NCI-H1436 (cell line): ENCODE measurements around the gene KSR2.
"Not testable (repeated sequence)": the region's sequence is repeated elsewhere in the genome, so short reads cannot be mapped to it uniquely, and the experiment has no call there.

Source experiments
- DNase-seq: peaks from one replicate; lab custom pipeline; 2025; lab: John Stamatoyannopoulos, UW

Gene KSR2

DNA sequence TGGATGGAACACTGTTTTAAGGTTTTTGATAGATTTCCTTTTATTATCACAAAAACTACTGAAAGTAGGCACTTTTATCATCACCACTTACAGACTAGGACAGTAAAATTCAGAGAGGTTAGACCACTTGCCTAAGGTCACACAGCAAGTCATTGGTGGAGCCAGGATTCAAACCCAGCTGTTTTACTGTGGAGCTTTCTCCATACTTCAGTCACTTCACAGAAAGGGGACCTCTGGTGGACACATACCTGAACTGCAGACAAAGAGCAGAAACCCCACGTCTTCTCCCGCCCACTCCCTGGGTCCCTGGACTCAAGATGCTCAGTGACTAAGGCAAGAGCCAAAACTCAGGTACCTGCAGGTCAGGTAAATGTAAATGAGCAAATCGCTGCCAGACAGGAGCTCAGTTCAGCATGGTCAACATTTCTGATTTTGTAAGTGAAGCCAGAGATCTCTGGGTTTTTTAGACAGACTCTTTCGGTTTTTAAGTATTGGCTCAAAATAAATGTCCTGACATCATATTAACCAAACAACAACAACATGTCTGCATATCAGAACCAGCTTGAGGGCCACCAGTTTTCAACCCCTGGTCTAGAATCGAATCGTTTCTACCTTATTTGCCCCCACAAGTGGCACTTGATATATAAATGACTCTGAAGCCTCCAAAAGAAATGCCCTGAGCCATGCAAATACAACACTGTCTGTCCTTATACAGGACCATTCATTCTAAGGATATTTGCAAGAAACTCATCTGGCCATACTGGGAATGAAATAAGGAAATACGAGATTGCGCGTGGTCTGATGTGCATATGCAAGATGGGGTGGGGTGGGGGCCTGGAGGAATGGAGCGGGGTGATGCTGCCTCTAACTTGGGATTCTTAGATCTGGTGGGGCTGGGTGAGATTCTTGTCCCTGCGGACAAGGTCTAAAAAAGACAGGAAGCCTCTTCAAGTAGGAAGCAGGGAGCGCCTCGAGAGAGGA, 110.9 kb downstream of the KSR2 start:
- peak; percentile 37 for DNase-seq

DNA sequence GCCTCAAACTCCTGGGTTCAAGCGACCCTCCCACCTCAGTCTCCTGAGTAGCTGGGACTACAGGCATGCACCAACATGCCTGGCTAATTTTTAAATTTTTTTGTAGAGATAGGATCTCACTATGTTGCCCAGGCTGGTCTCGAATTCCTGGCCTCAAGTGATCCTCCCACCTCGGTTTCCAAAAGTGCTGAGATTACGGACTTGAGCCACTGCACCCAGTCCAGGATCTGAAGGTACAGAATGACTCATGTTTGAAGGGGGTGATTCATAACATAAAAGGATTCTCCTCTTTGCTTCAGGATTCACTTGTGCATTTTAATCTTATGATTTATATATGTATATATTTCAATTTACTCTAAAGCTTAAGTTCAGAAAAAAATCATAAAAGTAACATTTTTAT, 111.7 kb downstream of the KSR2 start:
- DNase-seq = not testable (repeated sequence)

DNA sequence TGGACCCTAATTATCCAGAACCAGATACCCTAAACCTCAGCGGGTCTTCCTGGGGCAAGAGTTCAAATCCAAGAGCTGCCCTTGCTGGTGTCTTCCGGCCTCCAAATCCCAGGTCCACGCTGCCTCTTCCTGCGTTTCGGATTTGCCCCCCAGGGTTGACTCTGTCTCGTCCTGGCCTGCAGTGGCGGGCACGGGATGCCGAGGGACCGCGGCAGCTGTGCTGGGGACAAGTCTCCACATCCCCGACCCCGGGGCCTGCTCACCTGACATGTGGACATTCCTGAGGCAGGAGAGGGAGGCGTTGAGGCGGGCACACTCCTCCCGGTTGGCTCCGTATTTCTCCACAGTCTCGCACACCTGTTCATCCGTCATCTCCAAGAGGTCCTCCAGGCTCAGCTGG, 113.6 kb downstream of the KSR2 start:
- DNase-seq = no peak

DNA sequence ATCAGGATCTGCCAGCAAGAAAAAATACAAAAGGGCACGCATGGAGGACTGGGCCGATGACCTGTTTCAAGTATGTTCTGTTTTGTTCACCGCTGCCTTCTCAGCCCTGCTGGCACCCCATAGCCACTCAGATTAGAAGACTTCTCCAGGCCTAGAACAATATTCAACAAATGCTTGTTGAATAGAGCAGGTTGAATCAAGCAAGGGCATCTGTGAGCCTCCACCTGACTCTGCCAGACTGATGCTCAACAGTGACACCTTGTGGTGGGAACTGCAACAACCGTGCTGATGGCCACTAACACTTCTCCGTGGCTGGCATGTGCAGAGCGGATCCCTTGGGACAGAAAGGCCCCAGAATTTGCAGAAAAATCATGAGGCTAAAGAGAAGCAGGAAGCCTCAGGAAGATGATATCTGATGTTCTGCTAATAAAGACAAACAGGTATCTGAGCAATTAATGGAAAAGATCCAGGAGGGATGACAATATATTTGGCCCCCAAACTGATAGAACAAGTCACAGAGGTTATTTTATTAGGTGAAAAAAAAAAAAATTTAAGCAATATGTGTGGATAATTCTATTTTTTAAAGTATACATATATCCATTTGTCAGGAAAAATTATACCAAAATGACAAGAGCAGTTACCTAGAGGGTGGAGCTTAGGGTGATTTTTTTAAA, 114.3 kb downstream of the KSR2 start:
- DNase-seq = peak; percentile 25

DNA sequence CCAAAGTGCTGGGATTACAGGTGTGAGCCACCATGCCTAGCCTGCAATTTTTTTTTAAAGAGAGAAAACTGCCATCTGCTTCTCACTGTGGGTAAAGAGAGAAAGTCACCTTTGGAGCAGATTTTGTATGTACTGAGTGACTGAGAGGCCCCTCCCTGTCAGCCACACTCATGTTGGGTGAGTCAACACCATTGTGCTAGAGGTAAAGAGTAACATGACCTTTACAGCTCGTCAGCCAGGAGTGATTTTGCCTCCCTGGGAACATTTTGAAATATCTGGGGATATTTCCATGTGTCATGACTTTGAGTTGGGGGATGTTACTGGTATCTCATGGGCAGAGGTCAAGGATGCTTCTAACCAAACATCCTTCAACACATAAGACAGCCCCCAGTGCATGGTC, 115.2 kb downstream of the KSR2 start:
- no peak for DNase-seq

DNA sequence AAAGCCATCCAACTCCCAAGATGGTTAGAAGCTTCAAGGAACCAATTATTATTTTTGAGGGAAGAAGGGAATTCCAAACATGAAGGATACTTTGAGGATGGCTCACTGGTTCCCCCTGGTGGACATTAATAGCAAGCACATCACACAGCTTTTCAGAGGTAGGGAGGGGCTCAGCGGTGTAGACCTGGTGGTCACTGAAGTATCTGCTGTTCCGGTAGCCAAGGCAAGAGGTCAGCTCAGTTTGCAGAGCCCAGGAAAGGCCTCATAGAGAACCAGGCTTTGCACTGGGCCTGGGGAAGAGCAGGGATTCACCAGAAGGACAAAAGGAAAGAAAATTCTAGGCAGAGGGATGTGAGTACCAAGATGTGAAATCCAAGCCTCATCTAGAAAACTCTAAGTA, 118.7 kb downstream of the KSR2 start:
- no peak for DNase-seq

DNA sequence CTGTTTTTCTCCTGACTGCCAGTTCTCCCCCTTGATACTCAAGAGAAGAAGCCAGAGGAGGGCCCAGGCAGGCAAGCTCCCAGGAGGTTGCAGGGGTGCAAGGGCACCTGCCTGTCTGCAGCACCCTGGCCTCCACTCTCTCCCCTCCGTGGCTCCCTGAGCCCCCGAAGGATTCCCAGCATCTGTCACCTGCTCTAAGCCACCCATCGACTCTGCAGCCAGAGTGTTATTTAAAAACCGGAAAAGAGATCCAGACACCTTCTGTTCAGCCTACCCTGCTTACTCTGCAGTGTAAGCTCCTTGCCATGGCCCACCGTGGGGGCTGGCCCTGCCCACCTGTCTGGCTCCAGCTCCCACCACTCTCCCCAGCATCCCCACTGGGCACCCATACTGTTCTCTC, 121.4 kb downstream of the KSR2 start:
- DNase-seq = no peak

DNA sequence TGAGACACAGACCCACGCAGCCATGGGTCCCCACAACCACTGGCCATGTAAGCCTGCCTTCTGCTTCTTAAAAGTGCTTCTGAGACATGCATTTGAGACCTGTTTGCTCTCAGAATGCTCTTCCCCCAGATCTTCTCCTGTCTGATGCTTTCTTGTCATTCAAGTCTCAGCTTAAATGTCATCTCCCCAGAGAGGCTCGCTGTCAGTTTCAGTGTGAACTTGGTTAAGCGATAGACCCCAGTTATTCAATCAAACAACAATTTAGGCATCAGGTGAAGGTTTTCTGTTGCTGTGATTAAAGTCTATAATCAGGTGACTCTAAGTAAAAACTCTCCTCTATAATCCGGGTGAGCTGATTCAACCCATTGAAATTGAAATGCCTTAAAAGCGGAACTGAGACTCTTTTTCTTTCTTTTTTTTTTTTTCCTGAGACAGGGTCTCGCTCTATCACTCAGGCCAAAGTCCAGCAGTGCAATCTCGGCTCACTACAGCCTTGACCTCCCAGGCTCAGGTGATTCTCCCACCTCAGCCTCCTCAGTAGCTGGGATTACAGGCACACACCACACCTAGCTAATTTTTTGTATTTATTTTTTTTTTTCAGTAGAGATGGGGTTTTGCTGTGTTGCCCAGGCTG, 123.4 kb downstream of the KSR2 start:
- DNase-seq = no peak

DNA sequence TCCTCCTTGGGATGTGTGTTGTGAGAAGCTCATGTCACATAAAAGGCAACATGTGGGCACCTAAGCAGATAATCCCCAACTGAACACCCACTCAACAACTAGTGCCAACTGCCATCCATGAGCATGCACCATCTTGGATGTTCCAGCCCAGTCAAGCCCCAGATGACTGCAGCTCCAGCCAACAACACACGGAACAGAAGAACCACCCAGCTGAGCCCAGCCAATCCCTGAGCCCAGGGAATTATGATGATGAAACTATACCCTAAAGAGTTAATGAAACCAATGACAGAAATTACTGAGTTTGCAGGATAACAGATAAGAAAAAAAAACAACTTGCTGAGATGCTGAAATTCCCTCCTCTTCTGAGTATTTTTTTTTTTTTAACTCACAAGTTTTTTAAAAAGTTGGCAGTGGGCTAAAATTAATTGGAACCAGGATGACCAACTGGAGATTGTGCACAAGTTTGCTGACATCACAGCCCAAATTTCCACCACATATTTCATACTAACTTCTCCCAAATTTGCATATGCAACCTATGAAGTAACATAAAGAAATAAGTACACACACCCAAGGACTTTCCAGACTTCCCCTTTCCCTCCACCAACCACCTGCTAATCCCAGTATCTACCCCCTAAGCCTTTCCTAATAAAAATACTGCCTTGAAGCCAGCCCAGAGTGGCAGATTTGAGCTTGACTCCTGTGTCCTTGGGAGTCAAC, 124.5 kb downstream of the KSR2 start:
- DNase-seq = no peak

DNA sequence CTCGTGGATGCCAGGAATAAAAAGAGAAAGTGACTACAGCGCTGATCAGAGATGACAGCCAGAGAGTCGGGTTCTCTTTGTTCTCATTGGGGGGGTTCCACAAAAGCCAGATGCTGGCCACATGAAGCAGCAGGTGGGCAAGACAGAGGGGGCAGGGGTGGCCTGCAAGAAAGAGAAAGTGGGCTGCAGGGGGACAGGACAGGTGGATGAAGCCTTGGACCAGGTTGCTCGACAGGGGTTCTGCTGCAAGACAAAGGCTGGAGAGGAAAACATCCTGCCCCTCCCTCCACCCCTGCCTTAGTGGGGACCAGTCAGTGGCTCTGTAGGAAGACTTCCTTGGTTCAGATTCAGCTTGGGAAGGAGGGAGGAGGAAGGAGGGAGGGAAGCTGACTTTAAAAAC, 126.2 kb downstream of the KSR2 start:
- DNase-seq = no peak

DNA sequence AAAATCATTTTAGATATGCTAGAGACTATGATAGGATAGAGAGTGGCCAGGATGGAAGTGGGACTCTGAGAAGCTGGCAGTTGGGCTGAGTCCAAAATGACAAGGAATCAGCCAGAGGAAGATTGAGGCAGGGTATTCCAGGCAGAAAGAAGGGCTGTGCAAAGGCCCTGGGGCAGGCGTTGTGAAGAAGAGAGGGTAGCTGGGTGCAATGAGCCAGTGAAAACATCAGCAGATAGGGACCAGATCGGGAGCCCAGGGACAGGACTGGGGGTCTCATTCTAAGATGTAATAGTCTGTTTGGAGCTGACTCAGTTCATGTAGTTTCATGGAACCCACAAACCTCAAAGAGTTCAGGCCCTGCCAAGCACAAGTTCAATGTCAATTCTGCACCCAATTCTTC, 126.6 kb downstream of the KSR2 start:
- DNase-seq = no peak

DNA sequence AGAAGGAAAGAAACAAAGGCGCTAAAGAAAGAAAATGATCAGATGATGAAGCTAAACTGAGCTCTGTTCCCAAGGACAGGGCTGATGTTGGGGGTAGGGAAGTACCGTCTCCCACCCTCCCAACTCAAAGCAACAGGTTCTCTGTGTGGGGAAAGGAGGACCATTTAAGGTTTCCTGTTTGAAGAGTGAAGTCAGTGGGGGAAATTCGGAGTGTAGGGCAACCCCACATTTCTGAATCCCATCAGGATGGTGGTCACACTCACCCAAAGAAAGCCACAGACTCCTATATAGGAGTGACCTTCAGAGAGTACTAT, 131.1 kb downstream of the KSR2 start:
- no peak for DNase-seq

DNA sequence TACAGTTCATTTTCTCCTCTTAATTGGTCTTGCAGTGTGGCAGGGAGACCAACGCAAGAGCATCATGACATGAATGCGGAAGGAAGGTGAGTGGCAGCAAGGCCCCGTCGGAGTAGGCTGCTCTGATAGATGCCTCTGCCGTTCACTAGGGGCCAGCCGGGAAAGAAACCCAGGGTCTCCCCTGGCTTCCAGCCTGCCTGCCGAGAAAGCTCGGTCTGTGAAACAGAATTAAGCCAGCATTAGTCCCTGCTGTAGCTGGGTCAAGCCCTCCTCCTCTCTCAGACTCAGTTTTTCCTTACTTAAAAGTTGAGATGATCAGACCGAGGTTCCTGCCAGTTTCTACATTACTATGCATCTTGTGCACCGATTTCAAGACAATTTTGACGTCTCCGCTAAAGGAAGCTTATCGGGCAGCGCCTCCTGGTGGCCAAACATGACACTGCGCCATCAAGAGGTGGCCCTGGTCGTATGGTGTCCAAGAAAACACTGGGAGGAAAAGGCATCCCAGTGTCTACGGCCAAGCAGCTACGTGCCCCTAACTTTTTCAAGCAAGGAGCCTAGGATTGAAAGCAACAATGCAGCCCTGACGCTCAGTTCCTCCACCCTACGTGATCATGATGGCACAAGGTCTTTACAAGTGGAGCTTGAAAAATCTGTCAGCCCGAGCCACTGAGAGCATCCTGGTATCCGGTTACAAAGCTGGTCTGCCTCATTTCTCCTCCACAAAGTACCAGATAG, 131.6 kb downstream of the KSR2 start:
- DNase-seq = peak; percentile 53

DNA sequence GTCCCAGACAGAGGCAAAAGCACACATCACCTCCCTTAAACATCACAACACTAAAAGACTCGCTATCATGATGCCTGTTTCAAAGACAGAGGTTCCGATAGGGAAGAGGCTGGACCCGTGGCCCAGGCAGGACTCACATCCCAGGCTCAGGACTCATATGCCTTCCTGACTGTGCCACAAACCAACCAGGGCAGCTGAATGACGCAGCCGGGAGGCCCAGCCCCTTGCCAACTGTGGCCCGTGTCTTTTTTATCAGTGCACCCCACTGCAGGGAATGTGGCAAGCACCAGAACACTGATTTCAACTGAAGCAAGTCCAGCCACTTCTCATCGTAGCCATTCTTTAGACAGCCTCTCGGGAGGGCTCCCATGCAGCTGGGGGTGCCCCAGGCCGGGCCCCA, 132.3 kb downstream of the KSR2 start:
- no peak for DNase-seq

DNA sequence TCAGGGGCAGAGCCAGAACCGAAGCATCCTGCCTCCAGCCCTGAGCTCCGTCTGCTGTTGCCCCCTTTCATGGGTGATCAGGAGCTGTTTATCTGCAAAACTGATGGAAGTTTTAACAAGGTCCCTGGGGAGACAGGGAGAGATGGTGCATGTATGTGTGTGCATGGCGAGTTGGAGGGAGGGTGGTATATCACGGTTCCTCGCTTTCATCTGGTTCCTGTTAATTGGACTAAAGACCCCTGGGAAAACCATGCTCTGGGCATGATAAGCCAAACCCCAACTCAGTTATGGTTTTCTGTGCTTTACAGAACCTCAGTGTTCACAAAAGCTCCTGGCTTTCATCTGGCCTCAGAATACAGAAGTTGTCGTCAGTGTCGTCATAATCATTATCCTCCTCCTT, 133.6 kb downstream of the KSR2 start:
- no peak for DNase-seq

DNA sequence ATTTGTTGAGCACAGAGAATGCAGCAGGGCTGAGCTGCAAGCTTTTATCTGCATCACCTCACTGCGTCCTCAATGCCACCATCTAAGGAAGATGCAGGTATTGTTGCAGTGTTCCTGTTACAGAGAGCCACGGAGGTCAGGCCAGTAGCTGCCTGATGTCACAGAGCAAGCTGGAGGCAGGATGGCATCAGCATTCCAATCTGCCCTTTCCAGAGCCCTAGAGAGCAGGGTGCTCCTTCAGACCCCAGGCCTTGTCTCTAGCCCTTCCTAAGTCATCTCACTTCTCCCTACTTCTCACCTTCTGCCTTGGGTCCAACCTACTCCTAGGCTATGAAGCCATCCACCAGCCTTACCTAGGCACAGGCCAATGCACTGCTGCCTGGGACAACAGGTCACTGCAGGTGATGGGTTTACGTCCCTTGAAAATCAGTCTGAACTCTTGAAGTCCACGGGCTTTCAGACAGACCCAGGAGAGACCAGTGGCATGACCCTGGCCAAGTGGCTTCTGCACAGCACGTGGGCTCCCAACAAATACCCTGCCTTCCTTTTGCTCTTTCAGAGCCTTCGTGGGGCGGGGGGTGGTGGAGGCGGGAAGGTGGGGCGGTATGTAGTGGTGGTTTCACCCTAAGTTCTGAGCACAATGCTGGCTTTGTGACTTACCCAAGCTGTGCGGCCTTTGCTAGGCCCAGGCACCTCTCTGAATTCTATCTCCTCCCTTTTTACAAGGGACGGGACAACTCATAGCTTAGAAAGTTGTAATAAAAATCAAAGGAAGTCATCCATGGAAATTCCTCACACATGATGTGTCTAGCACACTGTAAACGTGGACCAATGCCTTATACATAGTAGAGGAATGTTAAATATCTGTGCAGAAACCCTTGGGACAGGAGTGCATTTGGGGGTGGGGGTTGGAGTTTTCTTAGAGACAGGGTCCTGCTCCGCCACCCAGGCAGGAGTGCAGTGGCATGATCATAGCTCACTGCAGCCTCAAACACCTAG, 136.0 kb downstream of the KSR2 start:
- no peak for DNase-seq

DNA sequence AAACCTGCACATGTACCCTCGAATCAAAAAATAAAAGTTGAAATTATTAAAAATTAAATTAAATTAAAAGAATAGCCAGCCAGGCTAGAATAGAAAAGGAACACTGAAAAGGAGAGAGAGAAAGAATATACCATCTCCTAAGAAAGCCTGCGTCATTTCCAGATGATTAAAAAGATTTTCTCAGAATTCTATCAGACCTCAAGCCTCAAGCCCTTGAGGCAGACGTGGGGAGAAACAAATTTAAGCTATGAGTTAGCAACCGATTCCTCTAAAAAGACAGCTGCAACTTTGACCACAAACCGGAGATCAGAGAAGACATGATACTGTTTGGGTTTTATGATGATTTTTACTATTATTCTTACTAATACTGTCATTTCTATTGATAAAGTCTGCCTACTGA, 138.3 kb downstream of the KSR2 start:
- DNase-seq = no peak

DNA sequence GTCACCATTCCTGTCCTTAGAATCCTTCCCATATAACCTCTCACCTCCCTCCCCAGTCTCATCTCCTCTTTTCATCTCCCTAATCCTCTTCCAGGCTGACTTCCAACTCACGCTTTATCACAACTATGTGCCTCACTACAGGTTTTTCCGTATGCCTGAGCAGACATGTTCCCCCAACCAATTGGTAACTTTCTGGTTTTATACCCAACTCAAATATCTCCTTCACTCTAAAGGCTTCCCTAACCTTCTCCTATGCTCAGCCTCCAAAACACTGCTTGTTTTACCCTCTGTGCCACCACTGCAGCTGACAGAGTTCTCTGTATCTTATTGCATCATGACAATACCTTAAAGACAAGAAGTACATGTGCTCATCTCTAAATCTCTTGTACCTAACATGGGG, 139.7 kb downstream of the KSR2 start:
- DNase-seq = no peak

DNA sequence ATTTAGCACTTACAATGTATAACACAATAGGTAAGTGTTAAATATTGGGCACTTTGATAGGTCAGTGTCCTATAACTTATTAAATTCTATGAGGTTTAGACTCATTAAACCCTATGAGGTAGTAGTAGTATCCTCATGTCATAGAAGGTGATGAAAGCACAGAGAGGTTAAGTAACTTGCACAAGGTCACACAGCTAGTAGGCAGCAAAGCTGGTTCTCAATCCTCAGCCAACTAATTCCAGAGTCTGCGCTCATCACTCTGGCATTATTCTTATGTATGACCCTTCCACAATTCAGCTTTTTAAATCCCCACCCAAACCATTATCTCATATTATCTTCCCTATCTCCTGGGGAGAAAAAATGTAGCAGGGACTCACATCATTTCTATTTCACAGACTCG, 141.1 kb downstream of the KSR2 start:
- DNase-seq = no peak

DNA sequence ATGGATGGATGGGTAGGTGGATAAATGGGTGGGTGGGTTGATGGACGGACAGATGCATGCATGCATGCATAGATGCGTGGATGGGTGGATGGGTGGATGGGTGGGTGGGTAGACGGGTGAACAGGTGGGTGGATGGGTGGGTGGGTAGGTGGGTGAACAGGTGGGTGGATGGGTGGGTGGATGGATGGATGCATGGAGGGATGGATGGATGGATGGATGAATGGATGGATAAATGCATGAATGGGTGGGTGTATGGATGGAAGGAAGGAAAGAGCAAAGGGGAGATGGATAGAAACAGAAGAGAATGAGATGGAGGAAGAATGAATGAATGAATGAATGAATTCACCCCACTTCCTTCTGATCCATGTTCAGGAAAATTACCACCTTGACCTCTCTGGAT, 143.0 kb downstream of the KSR2 start:
- DNase-seq = no peak
